ENCODE results near the gene HDAC10.

The HDAC10 gene

DNA sequence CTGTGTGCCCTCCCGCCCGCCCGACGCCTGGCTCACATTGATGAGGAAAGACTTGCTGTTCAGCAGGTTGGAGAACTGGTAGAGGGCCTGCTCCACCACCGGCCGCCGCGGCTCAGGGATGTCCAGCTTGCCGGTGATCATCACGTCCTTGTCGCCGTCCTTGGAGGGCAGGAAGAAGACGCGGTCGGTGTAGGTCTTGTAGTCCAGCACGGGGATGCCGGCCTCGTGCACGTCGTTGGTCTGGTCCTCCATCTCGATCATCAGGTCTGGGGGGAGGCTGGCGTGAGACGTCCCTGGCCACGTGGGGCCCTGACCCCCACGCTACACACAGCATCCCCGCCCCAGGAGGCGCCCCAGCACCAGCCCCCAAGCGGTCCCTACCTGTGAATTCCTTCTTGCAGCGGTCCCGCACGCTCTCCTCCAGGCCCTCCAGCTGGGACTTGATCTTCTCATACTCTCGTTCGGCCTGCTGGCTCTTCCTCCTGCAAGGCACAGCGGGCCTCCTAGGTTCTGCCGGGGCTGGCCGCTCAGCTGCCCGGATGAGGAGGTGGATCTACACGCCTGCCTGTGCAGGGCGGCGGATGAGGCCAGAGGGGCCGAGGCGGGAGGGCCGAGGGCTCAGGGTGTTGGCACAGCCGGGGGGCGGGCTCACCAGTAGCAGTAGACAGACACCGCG lies 29.8 kb upstream of the HDAC10 start:
- DNase-seq (ENCODE audit: low read depth, low spot score): no peak
- Histone ChIP-seq H3K9ac (ENCODE audit: insufficient read length) (no peak overlapping the region), H3K4me3 (no peak overlapping the region), H3K9me3 (ENCODE audit: low read depth, low read length) (no peaks in the 10 kb centered on the region), H3K27ac (no peak overlapping the region), H3K36me3 (ENCODE audit: insufficient read depth, low read length) (peaks cover 55% of the 10 kb centered on the region; the same call in 1 of the 2 replicates)
- TF ChIP-seq POLR2AphosphoS5 (IDR thresholded peaks at IDR 0.05; ENCODE audit: borderline replicate concordance, low read depth, low read length): no peak
- TF ChIP-seq FOXP2 (optimal IDR thresholded peaks at IDR 0.05; ENCODE audit: control extremely low read depth, extremely low read length, insufficient read depth): no peak
- no peak for TF ChIP-seq EZH2 (IDR thresholded peaks at IDR 0.05)

DNA sequence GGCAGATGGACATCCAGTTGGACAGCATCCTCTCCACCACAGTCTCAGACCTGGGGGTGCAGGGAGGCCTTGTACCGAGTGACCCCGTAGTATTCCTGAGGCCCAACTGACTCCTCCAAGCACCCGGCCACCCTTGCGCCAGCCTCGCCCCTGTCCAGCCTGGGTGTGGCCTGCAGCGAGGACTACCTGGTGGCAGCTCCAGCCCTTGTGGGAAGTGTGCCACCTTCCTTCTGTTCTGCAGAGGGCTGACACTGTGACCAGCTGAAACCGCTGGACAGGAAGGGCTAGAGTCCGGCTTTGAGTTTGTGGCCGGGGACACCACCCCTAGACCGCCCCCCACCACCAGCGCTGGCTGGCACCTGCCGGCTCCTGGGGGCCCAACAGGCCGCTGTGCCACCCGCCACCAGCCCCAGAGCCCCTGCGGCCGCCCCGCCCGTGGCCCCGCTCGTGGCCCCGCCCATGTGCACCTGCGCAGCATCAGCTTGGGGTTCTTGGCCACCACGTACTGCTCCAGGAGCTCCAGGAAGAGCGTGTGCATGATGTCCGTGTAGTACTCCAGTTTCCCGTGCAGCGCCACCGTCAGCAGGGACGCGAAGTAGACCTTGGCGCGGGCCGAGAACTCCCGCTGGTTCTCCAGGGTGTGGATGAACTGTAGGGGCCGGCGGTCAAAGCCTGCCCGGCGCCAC lies 29.1 kb upstream of the HDAC10 start:
- no peak for DNase-seq (ENCODE audit: low read depth, low spot score)
- Histone ChIP-seq H3K27ac (no peak overlapping the region), H3K4me3 (no peak overlapping the region), H3K9me3 (ENCODE audit: low read depth, low read length) (no peaks in the 10 kb centered on the region), H3K9ac (ENCODE audit: insufficient read length) (no peak overlapping the region), H3K36me3 (ENCODE audit: insufficient read depth, low read length) (peaks cover 62% of the 10 kb centered on the region; the same call in 1 of the 2 replicates)
- TF ChIP-seq EZH2 (IDR thresholded peaks at IDR 0.05): no peak
- TF ChIP-seq FOXP2 (optimal IDR thresholded peaks at IDR 0.05; ENCODE audit: control extremely low read depth, extremely low read length, insufficient read depth): no peak
- TF ChIP-seq POLR2AphosphoS5 (IDR thresholded peaks at IDR 0.05; ENCODE audit: borderline replicate concordance, low read depth, low read length): no peak

DNA sequence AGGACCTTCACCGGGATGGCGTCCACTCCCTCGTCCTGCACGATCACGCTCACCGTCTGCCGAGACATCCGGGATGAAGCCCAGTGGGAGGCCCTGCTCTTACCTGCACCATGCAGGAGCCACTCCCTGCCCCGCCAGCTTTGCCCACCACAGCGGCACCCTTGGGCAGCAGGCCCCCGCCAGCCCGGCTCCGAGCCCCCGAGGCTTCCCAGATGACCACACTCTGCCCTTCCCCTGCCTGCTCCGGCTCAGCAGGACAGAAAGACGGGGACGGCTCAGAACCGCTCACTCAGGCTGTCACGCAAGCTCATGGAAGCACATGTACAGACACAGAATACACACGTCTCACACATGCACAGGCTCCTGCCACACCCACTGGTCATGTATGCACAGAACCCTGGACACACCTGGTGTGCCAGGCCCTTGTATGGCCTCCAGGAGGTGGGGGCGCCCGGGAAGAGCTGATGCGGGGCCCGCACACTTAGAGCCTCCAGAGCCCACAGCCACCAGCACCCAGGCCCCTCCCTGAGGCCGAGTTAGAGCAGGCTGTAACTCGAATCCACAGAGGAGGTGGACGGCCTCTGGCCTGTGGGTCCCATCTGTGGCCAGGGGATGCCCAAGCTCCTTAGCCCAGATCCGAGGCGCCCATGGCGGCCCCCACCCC lies 28.0 kb upstream of the HDAC10 start:
- TF ChIP-seq POLR2AphosphoS5 (IDR thresholded peaks at IDR 0.05; ENCODE audit: borderline replicate concordance, low read depth, low read length): no peak
- no peak for TF ChIP-seq FOXP2 (optimal IDR thresholded peaks at IDR 0.05; ENCODE audit: control extremely low read depth, extremely low read length, insufficient read depth)
- TF ChIP-seq EZH2 (IDR thresholded peaks at IDR 0.05): no peak
- no peak overlapping the region for H3K27ac ChIP-seq
- H3K4me3 ChIP-seq: no peak overlapping the region
- H3K9me3 ChIP-seq (ENCODE audit: low read depth, low read length): no peaks in the 10 kb centered on the region
- H3K9ac ChIP-seq (ENCODE audit: insufficient read length): no peak overlapping the region
- peaks cover 65% of the 10 kb centered on the region; the same call in 1 of the 2 replicates for H3K36me3 ChIP-seq (ENCODE audit: insufficient read depth, low read length)
- DNase-seq (ENCODE audit: low read depth, low spot score): no peak

DNA sequence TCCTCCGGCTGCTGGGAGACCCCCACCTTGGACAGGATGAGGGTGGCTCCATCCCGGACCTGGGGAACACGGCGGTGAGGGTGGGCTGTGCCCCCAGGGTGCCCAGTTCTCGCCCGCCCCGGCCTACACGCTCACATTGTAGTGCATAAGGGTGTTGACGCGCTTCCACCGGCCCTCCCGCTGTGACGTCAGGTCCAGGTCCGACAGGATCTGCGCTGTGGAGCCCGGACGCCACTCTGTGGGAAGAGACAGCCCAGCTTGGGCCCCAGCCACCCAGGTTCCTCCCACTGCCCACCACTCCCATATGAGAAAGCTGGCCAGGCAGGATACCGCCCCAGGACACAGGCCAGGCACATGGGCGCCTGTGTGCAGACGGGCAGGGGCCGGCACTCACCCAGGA lies 27.4 kb upstream of the HDAC10 start:
- no peaks in the 10 kb centered on the region for H3K9me3 ChIP-seq (ENCODE audit: low read depth, low read length)
- no peak overlapping the region for H3K9ac ChIP-seq (ENCODE audit: insufficient read length)
- TF ChIP-seq EZH2 (IDR thresholded peaks at IDR 0.05): no peak
- TF ChIP-seq FOXP2 (optimal IDR thresholded peaks at IDR 0.05; ENCODE audit: control extremely low read depth, extremely low read length, insufficient read depth): no peak
- TF ChIP-seq POLR2AphosphoS5 (IDR thresholded peaks at IDR 0.05; ENCODE audit: borderline replicate concordance, low read depth, low read length): no peak
- DNase-seq (ENCODE audit: low read depth, low spot score): no peak
- H3K4me3 ChIP-seq: no peak overlapping the region
- no peak overlapping the region for H3K27ac ChIP-seq
- peaks cover 63% of the 10 kb centered on the region; the same call in 1 of the 2 replicates for H3K36me3 ChIP-seq (ENCODE audit: insufficient read depth, low read length)

DNA sequence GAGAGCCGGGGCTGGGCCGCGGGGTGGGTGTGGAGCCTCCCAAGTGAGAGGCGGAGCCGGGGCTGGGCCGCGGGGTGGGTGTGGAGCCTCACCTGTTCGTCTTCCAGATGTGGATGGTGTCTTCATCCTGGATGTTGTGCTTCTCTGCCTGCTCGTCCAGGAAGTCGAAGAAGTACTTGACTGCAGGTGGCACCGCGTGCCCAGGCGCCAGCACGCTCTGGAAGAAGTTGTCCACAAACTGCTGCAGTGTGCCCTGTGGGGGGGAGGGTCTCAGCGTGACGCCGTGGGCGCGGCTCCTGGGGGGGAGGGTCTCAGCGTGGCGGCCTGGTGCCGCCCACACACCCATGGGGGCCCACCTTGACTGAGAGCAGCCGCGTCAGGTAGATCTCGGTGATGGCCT lies 26.7 kb upstream of the HDAC10 start:
- no peak for DNase-seq (ENCODE audit: low read depth, low spot score)
- H3K4me3 ChIP-seq: no peak overlapping the region
- TF ChIP-seq POLR2AphosphoS5 (IDR thresholded peaks at IDR 0.05; ENCODE audit: borderline replicate concordance, low read depth, low read length) (no peak), FOXP2 (optimal IDR thresholded peaks at IDR 0.05; ENCODE audit: control extremely low read depth, extremely low read length, insufficient read depth) (no peak), EZH2 (IDR thresholded peaks at IDR 0.05) (no peak)
- H3K36me3 ChIP-seq (ENCODE audit: insufficient read depth, low read length): peaks cover 58% of the 10 kb centered on the region; the same call in 1 of the 2 replicates
- H3K9me3 ChIP-seq (ENCODE audit: low read depth, low read length): no peaks in the 10 kb centered on the region
- H3K9ac ChIP-seq (ENCODE audit: insufficient read length): no peak overlapping the region
- no peak overlapping the region for H3K27ac ChIP-seq

DNA sequence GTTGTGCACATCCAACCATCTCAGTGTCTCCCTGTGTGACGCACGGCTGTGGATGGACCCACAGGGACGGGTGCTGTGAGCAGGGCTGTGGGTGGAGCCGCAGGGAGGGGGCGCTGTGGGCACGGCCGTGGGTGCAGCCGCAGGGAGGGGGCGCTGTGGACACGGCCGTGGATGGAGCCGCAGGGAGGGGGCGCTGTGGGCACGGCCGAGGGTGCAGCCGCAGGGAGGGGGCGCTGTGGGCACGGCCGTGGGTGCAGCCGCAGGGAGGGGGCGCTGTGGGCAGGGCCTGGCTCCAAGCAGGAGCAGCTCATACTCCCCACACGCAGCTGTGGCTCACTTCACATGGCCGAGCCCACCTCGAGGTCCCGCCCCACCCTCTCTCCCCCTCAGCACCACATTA lies 25.1 kb upstream of the HDAC10 start:
- no peak overlapping the region for H3K4me3 ChIP-seq
- no peak for DNase-seq (ENCODE audit: low read depth, low spot score)
- no peak overlapping the region for H3K27ac ChIP-seq
- peaks cover 49% of the 10 kb centered on the region; the same call in 1 of the 2 replicates for H3K36me3 ChIP-seq (ENCODE audit: insufficient read depth, low read length)
- H3K9me3 ChIP-seq (ENCODE audit: low read depth, low read length): no peaks in the 10 kb centered on the region
- no peak overlapping the region for H3K9ac ChIP-seq (ENCODE audit: insufficient read length)
- TF ChIP-seq EZH2 (IDR thresholded peaks at IDR 0.05) (no peak), FOXP2 (optimal IDR thresholded peaks at IDR 0.05; ENCODE audit: control extremely low read depth, extremely low read length, insufficient read depth) (no peak), POLR2AphosphoS5 (IDR thresholded peaks at IDR 0.05; ENCODE audit: borderline replicate concordance, low read depth, low read length) (no peak)

DNA sequence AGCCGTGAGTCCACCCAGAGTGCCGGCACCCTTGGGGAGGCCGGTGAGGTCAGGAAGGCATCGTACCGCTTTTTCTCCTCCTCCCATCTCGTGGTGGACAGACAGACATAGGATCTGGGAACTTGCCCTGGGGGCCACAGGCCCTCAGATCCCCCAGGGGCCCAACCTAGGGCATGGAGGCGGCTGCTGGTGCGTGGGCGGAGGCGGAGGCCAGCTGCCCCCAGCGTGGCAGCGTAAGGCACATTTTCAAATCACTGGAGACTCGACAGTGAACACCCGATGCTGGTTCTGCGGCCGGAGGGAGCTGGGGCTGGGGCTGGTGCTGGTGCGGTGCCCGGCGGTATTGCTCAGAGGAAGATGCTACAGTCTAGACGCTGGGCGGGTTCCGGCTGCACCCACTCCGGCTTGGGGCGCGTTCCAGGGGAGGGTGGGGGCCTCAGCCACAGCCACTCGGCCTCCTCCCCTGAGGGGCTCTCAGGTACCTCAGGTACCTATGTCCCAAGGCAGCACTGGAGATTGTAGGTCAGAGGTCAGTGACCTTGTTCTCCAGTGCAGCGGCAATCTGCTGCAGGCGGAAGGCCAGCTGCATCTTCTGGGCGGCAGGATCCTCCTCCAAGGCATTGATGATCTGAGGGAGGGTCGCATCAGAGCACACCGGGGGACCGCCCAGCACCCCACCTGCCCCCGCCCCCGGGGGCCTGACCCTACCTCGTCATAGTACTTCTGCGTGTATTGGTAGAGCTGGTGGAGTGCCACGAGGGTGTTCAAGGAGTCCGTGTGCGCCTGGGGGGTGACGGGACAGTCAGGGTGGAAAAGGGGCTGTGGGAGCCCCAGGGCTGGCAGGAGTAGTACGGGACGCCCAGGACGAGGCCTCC lies 24.4 kb upstream of the HDAC10 start:
- Histone ChIP-seq H3K9me3 (ENCODE audit: low read depth, low read length) (no peaks in the 10 kb centered on the region), H3K27ac (no peak overlapping the region), H3K9ac (ENCODE audit: insufficient read length) (no peak overlapping the region), H3K36me3 (ENCODE audit: insufficient read depth, low read length) (peaks cover 44% of the 10 kb centered on the region; the same call in 1 of the 2 replicates), H3K4me3 (no peak overlapping the region)
- no peak for DNase-seq (ENCODE audit: low read depth, low spot score)
- TF ChIP-seq EZH2 (IDR thresholded peaks at IDR 0.05): no peak
- TF ChIP-seq FOXP2 (optimal IDR thresholded peaks at IDR 0.05; ENCODE audit: control extremely low read depth, extremely low read length, insufficient read depth): no peak
- TF ChIP-seq POLR2AphosphoS5 (IDR thresholded peaks at IDR 0.05; ENCODE audit: borderline replicate concordance, low read depth, low read length): no peak
